ENCODE measurements around the gene MDC1. TPM values are rescaled to one million over a fixed set of nuclear protein-coding genes. Genes with fewer than 3 reads are reported as not detected.
"Not testable (repeated sequence)": the region's sequence is repeated elsewhere in the genome, so short reads cannot be mapped to it uniquely, and the experiment has no call there.

Gene MDC1
- total RNA-seq, 1 donor from 2014 or later: 51.7 TPM

DNA sequence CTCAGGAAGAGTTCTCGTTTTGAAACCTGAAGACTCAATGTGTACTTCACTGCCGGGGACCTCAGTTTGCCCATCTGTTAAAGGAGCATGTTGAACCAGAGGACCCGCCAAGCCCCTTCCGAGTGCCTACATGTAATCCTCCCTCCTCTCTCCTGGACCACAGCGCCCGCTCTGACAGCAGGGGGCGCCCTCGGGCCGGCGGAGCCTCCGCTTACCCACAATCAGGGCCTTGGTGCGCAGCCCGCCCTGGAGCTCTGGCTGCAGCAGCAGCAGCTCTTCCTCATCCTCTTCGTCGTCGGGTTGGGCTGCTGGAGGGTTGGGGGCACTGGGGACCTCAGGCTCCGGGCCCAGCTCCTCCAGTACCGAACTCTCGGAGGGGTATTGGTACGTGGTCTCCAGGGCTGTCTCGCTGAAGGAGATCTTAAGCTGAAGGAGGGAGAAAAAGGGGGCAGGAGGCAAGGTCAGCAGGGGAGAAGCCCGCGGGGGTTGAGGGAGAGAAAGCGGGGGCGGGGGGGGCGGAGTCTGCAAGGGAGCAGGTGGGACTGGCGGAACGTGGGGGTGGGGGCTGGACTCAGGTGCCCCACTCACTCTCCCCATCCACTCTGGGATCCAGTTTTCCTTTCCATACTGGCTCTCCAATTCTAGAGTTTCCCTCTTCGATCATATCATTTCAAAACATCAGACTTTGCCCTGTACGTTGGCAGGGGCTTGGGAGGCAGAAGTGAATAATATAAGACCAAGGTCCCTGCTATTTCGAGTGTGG, 37.9 kb downstream of the MDC1 start:
- no peak overlapping the region for H3K27ac Mint-ChIP-seq (ENCODE audit: unreplicated experiment)
- H3K4me1 Mint-ChIP-seq (ENCODE audit: unreplicated experiment): peaks cover 47% of the 10 kb centered on the region
- TF ChIP-seq, protein P1, sequence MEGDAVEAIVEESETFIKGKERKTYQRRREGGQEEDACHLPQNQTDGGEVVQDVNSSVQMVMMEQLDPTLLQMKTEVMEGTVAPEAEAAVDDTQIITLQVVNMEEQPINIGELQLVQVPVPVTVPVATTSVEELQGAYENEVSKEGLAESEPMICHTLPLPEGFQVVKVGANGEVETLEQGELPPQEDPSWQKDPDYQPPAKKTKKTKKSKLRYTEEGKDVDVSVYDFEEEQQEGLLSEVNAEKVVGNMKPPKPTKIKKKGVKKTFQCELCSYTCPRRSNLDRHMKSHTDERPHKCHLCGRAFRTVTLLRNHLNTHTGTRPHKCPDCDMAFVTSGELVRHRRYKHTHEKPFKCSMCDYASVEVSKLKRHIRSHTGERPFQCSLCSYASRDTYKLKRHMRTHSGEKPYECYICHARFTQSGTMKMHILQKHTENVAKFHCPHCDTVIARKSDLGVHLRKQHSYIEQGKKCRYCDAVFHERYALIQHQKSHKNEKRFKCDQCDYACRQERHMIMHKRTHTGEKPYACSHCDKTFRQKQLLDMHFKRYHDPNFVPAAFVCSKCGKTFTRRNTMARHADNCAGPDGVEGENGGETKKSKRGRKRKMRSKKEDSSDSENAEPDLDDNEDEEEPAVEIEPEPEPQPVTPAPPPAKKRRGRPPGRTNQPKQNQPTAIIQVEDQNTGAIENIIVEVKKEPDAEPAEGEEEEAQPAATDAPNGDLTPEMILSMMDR (IDR thresholded peaks at IDR 0.05; ENCODE audit: unreplicated experiment): peak; percentile 80
- H3K9me3 Mint-ChIP-seq (ENCODE audit: unreplicated experiment): no peaks in the 10 kb centered on the region
- peaks cover 32% of the 10 kb centered on the region for H3K36me3 Mint-ChIP-seq (ENCODE audit: low read depth, unreplicated experiment)
- H3K4me3 Mint-ChIP-seq (ENCODE audit: unreplicated experiment): peak overlapping the region; percentile 86
- DNase-seq (ENCODE audit: low spot score): peak; percentile 97
- peaks cover 13% of the 10 kb centered on the region for H3K27me3 Mint-ChIP-seq (ENCODE audit: unreplicated experiment)

DNA sequence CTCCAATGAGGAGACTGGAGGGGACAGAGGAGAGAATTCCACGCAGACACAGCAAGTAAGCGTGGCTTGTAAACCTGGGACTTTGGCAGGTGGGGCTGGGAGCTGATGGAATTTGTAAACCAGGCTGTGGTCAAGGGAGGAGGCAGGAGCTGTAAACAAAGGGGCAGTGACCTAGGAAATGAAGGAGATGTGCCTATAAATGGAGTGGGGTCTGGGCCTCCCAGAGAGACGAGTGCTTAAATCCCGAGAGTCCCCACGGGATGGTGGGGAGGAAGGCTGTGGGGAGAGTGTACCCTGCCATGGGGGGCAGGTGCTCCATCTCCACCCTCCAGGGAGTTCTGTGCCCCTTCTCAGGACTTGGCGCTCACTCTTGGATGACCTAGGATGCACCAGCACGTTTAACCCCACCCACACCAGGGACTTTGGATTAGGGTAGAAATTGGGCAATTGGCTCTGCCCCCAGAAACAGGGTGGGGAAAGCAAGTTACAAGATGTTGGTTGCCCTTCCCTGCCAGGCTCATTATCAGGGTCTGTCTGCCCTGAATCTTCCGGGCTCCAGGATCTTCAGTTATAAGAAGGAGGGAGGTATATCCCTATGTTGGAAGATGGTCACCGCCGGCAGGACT, 40.3 kb downstream of the MDC1 start:
- TF ChIP-seq, protein P1 (IDR thresholded peaks at IDR 0.05; ENCODE audit: unreplicated experiment): no peak
- Mint-ChIP-seq H3K27ac (ENCODE audit: unreplicated experiment) (peak overlapping the region; percentile 63), H3K27me3 (ENCODE audit: unreplicated experiment) (peaks cover 1% of the 10 kb centered on the region), H3K36me3 (ENCODE audit: low read depth, unreplicated experiment) (peaks cover 15% of the 10 kb centered on the region), H3K4me3 (ENCODE audit: unreplicated experiment) (peak overlapping the region; percentile 80), H3K9me3 (ENCODE audit: unreplicated experiment) (no peaks in the 10 kb centered on the region), H3K4me1 (ENCODE audit: unreplicated experiment) (peaks cover 41% of the 10 kb centered on the region)
- no peak for DNase-seq (ENCODE audit: low spot score)

DNA sequence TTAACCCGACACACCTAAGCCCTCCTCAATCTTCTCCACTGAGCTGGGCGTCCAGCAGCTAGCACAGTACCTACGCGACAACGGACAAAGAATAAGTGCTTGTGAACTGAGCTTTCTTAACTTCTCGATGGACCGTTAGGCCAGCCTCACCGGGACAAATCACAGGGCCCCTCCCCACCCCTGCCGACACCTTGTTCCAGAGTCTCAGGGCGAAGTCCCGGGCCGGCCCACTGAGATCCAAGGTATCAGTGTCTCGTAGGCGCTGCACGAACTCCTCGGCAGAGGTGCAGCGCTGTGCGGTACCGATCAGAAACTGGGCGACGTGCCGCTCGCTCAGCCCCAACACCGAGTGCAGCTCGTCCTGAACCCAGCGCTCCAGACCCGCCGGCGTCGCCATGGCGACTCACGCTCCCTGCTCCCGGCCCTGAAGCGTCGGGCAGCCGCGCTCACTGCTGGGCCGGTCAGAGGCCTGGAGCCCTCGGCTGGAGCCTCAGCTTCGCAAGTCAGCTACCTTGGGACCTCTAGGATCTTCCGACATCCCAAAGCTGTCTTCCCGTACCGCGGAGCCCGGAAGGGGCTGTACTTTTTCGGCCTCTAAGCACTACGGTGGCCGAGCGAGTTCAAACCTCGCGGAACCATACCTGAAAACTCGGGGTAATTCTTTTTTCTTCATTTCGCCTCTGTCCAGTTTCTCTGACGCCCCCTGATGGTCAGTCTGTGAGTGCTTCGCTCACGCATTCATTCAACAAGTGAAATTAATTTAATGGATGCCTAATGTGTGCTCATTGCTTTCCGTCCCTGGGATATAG, 44.4 kb downstream of the MDC1 start, which contains the start of gene DHX16:
Gene DHX16, minus strand, starts transcription at position 562 of the 809 bp plus-strand sequence. Its CDS starts 165 bp downstream, at position 397.
- TF ChIP-seq, protein P1 (IDR thresholded peaks at IDR 0.05; ENCODE audit: unreplicated experiment): peak; percentile 93
- Mint-ChIP-seq H3K9me3 (ENCODE audit: unreplicated experiment) (no peaks in the 10 kb centered on the region), H3K27ac (ENCODE audit: unreplicated experiment) (peak within 1 kb of the TSS; percentile 95), H3K27me3 (ENCODE audit: unreplicated experiment) (peaks cover 2% of the 10 kb centered on the region), H3K4me3 (ENCODE audit: unreplicated experiment) (peak within 1 kb of the TSS; percentile 93), H3K4me1 (ENCODE audit: unreplicated experiment) (peaks cover 29% of the 10 kb centered on the region), H3K36me3 (ENCODE audit: low read depth, unreplicated experiment) (peaks cover 26% of the 10 kb centered on the region)
- peak; percentile 97 for DNase-seq (ENCODE audit: low spot score)

DNA sequence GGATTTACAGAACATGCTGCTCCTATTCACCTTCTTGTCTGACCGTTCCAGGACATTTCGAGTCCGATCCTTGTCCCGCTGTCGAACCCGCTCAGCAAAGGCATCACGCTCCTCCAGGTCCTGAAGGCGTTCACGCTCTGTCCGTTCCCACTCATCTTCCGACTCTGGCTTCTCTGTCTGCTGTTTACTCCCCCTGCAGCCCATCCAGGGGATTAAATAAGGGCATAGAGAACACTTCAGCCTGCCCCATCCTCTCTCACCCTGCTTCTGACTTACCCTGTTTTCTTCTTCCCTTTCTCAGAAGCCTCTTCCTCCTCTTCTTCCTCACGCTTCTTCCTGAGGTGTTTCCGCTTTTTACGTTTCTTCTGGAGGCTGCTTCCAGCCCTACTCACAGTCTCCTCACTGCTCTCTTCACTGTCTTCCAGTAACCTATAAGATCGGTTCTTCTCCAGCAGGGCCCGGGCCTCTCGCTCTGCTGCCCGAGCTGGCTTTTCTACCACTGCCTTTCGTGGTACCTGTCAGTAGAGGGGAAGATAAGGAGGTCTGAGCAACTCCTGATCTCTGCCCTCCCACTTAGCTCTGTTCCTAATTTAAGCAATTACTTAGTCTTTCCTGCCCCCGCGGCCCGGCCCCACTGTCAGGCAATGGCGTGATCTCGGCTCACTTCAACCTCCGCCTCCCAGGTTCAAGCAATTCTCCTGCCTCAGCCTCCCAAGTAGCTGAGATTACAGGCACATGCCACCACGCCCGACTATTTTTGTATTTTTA, 46.1 kb downstream of the MDC1 start:
- Mint-ChIP-seq H3K27me3 (ENCODE audit: unreplicated experiment) (peaks cover 2% of the 10 kb centered on the region), H3K36me3 (ENCODE audit: low read depth, unreplicated experiment) (peaks cover 30% of the 10 kb centered on the region), H3K4me3 (ENCODE audit: unreplicated experiment) (peak overlapping the region; percentile 72), H3K9me3 (ENCODE audit: unreplicated experiment) (no peaks in the 10 kb centered on the region), H3K27ac (ENCODE audit: unreplicated experiment) (peak overlapping the region; percentile 61), H3K4me1 (ENCODE audit: unreplicated experiment) (peaks cover 25% of the 10 kb centered on the region)
- TF ChIP-seq, protein P1 (IDR thresholded peaks at IDR 0.05; ENCODE audit: unreplicated experiment): peak; percentile 20
- DNase-seq (ENCODE audit: low spot score): peak; percentile 44

DNA sequence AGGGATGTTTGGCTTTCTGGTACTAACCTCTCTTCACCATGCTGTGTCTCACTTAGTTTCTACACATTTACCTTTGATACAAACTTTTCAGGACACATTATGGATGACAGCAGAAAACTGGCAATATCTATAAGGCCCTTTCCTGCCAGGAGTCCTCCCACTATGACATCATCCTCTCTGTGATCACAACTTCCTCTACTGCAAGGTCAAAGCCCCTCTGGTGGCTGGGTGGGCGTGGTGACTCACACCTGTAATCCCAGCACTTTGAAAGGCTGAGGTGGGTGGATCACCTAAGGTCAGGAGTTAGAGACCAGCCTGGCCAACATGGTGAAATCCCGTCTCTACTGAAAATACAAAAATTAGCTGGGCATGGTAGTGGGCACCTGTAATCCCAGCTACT, 50.8 kb downstream of the MDC1 start:
- not testable (repeated sequence) for H3K27ac Mint-ChIP-seq (ENCODE audit: unreplicated experiment); H3K4me3 Mint-ChIP-seq (ENCODE audit: unreplicated experiment); DNase-seq (ENCODE audit: low spot score); H3K9me3 Mint-ChIP-seq (ENCODE audit: unreplicated experiment); H3K27me3 Mint-ChIP-seq (ENCODE audit: unreplicated experiment)
- peaks cover 25% of the 10 kb centered on the region for H3K4me1 Mint-ChIP-seq (ENCODE audit: unreplicated experiment)
- peaks cover 59% of the 10 kb centered on the region for H3K36me3 Mint-ChIP-seq (ENCODE audit: low read depth, unreplicated experiment)
